Measurements from ENCODE around the gene ARHGDIA.

ARHGDIA gene

GRCh38 chr17:81828656-81829055, 42.5 kb downstream of the ARHGDIA start:
- no peak for FAIRE-seq
- no peak for DNase-seq (ENCODE audit: low spot score)

- FAIRE-seq = peak; percentile 48
Observed at GRCh38 chr17:81825841-81826466, 45.2 kb downstream of the ARHGDIA start.

GRCh38 chr17:81824595-81824994, 46.5 kb downstream of the ARHGDIA start:
- DNase-seq (ENCODE audit: low spot score) = no peak
- FAIRE-seq = no peak

More at GRCh38 chr17:81825841-81826466, 45.2 kb downstream of the ARHGDIA start:
- no peak for DNase-seq (ENCODE audit: low spot score)

GRCh38 chr17:81823820-81824550, 47.2 kb downstream of the ARHGDIA start:
- FAIRE-seq (no peak), DNase-seq (ENCODE audit: low spot score) (no peak)

- FAIRE-seq (no peak), DNase-seq (ENCODE audit: low spot score) (no peak)
Observed at GRCh38 chr17:81822996-81823819, 47.9 kb downstream of the ARHGDIA start.

GRCh38 chr17:81822312-81822637, 48.9 kb downstream of the ARHGDIA start:
- FAIRE-seq = no peak
- DNase-seq (ENCODE audit: low spot score) = no peak

- FAIRE-seq (no peak), DNase-seq (ENCODE audit: low spot score) (peak; percentile 66)
Observed at GRCh38 chr17:81821603-81822311, 49.4 kb downstream of the ARHGDIA start.

GRCh38 chr17:81821147-81821546, 50.0 kb downstream of the ARHGDIA start:
- FAIRE-seq (no peak), DNase-seq (ENCODE audit: low spot score) (no peak)

GRCh38 chr17:81819708-81820107, 51.4 kb downstream of the ARHGDIA start:
- FAIRE-seq (no peak), DNase-seq (ENCODE audit: low spot score) (no peak)

- FAIRE-seq (no peak), DNase-seq (ENCODE audit: low spot score) (no peak)
Observed at GRCh38 chr17:81817758-81818147, 53.4 kb downstream of the ARHGDIA start.

All from urothelium cell line (cell line).